Measurements from ENCODE around the gene KRT15. TPM values are rescaled to one million over a fixed set of nuclear protein-coding genes. Genes with fewer than 3 reads are reported as not detected.

The KRT15 gene
- total RNA-seq, 1 experiment from 2014 or later = 0.59 TPM

- H3K36me3 ChIP-seq (replicated peaks; ENCODE audit: control insufficient read depth, insufficient read depth, low read length) = no peaks in the 10 kb centered on the region
- no peak overlapping the region for H3K4me3 ChIP-seq (ENCODE audit: insufficient read depth, low read depth, low read length)
- H3K27me3 ChIP-seq (ENCODE audit: control insufficient read depth, insufficient read depth, low read length) = no peaks in the 10 kb centered on the region
- no peak for DNase-seq
Observed at GRCh38 chr17:41537990-41538389, 19.3 kb upstream of the KRT15 start.

- Histone ChIP-seq H3K4me3 (ENCODE audit: insufficient read depth, low read depth, low read length) (no peak overlapping the region), H3K27me3 (ENCODE audit: control insufficient read depth, insufficient read depth, low read length) (no peaks in the 10 kb centered on the region), H3K36me3 (replicated peaks; ENCODE audit: control insufficient read depth, insufficient read depth, low read length) (no peaks in the 10 kb centered on the region)
- DNase-seq = no peak
Observed at GRCh38 chr17:41537614-41537954, 18.9 kb upstream of the KRT15 start.

- no peaks in the 10 kb centered on the region for H3K27me3 ChIP-seq (ENCODE audit: control insufficient read depth, insufficient read depth, low read length)
- DNase-seq = no peak
- H3K36me3 ChIP-seq (replicated peaks; ENCODE audit: control insufficient read depth, insufficient read depth, low read length) = no peaks in the 10 kb centered on the region
- no peak overlapping the region for H3K4me3 ChIP-seq (ENCODE audit: insufficient read depth, low read depth, low read length)
Observed at GRCh38 chr17:41536741-41537613, 18.3 kb upstream of the KRT15 start.

- DNase-seq = no peak
- H3K4me3 ChIP-seq (ENCODE audit: insufficient read depth, low read depth, low read length) = no peak overlapping the region
- peaks cover 1% of the 10 kb centered on the region; the same call in 1 of the 2 replicates for H3K27me3 ChIP-seq (ENCODE audit: control insufficient read depth, insufficient read depth, low read length)
- H3K36me3 ChIP-seq (replicated peaks; ENCODE audit: control insufficient read depth, insufficient read depth, low read length) = no peaks in the 10 kb centered on the region
Observed at GRCh38 chr17:41535764-41536481, 17.2 kb upstream of the KRT15 start.

GRCh38 chr17:41534899-41535546 lies 16.3 kb upstream of the KRT15 start:
- H3K27me3 ChIP-seq (ENCODE audit: control insufficient read depth, insufficient read depth, low read length) = peaks cover 2% of the 10 kb centered on the region; the same call in 1 of the 2 replicates
- H3K36me3 ChIP-seq (replicated peaks; ENCODE audit: control insufficient read depth, insufficient read depth, low read length) = no peaks in the 10 kb centered on the region
- no peak overlapping the region for H3K4me3 ChIP-seq (ENCODE audit: insufficient read depth, low read depth, low read length)
- peak; percentile 26 for DNase-seq

GRCh38 chr17:41533613-41534012 lies 14.9 kb upstream of the KRT15 start:
- DNase-seq = no peak
- Histone ChIP-seq H3K27me3 (ENCODE audit: control insufficient read depth, insufficient read depth, low read length) (peaks cover 2% of the 10 kb centered on the region; the same call in 1 of the 2 replicates), H3K4me3 (ENCODE audit: insufficient read depth, low read depth, low read length) (no peak overlapping the region), H3K36me3 (replicated peaks; ENCODE audit: control insufficient read depth, insufficient read depth, low read length) (no peaks in the 10 kb centered on the region)

- no peaks in the 10 kb centered on the region for H3K36me3 ChIP-seq (replicated peaks; ENCODE audit: control insufficient read depth, insufficient read depth, low read length)
- H3K27me3 ChIP-seq (ENCODE audit: control insufficient read depth, insufficient read depth, low read length) = peaks cover 2% of the 10 kb centered on the region; the same call in 1 of the 2 replicates
- H3K4me3 ChIP-seq (ENCODE audit: insufficient read depth, low read depth, low read length) = no peak overlapping the region
- DNase-seq = no peak
Observed at GRCh38 chr17:41532947-41533570, 14.4 kb upstream of the KRT15 start.

GRCh38 chr17:41531993-41532392 lies 13.3 kb upstream of the KRT15 start:
- H3K4me3 ChIP-seq (ENCODE audit: insufficient read depth, low read depth, low read length) = no peak overlapping the region
- no peak for DNase-seq
- no peaks in the 10 kb centered on the region for H3K36me3 ChIP-seq (replicated peaks; ENCODE audit: control insufficient read depth, insufficient read depth, low read length)
- peaks cover 13% of the 10 kb centered on the region; the same call in 1 of the 2 replicates for H3K27me3 ChIP-seq (ENCODE audit: control insufficient read depth, insufficient read depth, low read length)

- Histone ChIP-seq H3K27me3 (ENCODE audit: control insufficient read depth, insufficient read depth, low read length) (peaks cover 14% of the 10 kb centered on the region; the same call in 1 of the 2 replicates), H3K36me3 (replicated peaks; ENCODE audit: control insufficient read depth, insufficient read depth, low read length) (no peaks in the 10 kb centered on the region), H3K4me3 (ENCODE audit: insufficient read depth, low read depth, low read length) (no peak overlapping the region)
- DNase-seq = no peak
Observed at GRCh38 chr17:41530062-41531048, 11.7 kb upstream of the KRT15 start.

- Histone ChIP-seq H3K27me3 (ENCODE audit: control insufficient read depth, insufficient read depth, low read length) (peaks cover 14% of the 10 kb centered on the region; the same call in 1 of the 2 replicates), H3K36me3 (replicated peaks; ENCODE audit: control insufficient read depth, insufficient read depth, low read length) (peaks cover 2% of the 10 kb centered on the region), H3K4me3 (ENCODE audit: insufficient read depth, low read depth, low read length) (no peak overlapping the region)
- DNase-seq = no peak
Observed at GRCh38 chr17:41529491-41529915, 10.8 kb upstream of the KRT15 start.

- Histone ChIP-seq H3K27me3 (ENCODE audit: control insufficient read depth, insufficient read depth, low read length) (peaks cover 14% of the 10 kb centered on the region; the same call in 1 of the 2 replicates), H3K36me3 (replicated peaks; ENCODE audit: control insufficient read depth, insufficient read depth, low read length) (peaks cover 5% of the 10 kb centered on the region), H3K4me3 (ENCODE audit: insufficient read depth, low read depth, low read length) (no peak overlapping the region)
- no peak for DNase-seq
Observed at GRCh38 chr17:41528959-41529353, 10.3 kb upstream of the KRT15 start.

GRCh38 chr17:41527063-41528023 lies 8.7 kb upstream of the KRT15 start:
- peak; percentile 88 for DNase-seq
- Histone ChIP-seq H3K4me3 (ENCODE audit: insufficient read depth, low read depth, low read length) (peak overlapping the region; percentile 79), H3K27me3 (ENCODE audit: control insufficient read depth, insufficient read depth, low read length) (peaks cover 14% of the 10 kb centered on the region; the same call in 1 of the 2 replicates), H3K36me3 (replicated peaks; ENCODE audit: control insufficient read depth, insufficient read depth, low read length) (peaks cover 5% of the 10 kb centered on the region)

Data from H7 (cell line).